WTC11 (cell line): ENCODE data around the gene JSRP1. TPM values are rescaled to one million over a fixed set of nuclear protein-coding genes. Genes with fewer than 3 reads are reported as not detected.

ENCODE experiments used
- ATAC-seq: fragments of 200-7000 bp; cut with Tn5 transposase; 2 replicates; pipeline ENCODE4 v1.10.0; 2021; ENCODE audit warnings: mild to moderate bottlenecking, moderate library complexity
- CTCF ChIA-PET: fragments of 300-600 bp; sonication (Branson Sonifier 250); formaldehyde crosslinking; loops from one replicate; lab custom pipeline; 2021; ENCODE audit warnings: antibody characterized with exemption; lab: Charles Lee
- POLR2A ChIA-PET: fragments of 350-600 bp; sonication (Branson Sonifier 250); formaldehyde crosslinking; loops from one replicate; lab custom pipeline; 2021; ENCODE audit warnings: antibody characterized with exemption; lab: Charles Lee
- DNase-seq: peaks from one replicate; pipeline ENCODE4 v3.0.0; 2021; ENCODE audit warnings: low spot score
- H3K27ac Mint-ChIP-seq: 2 replicates; pipeline ENCODE4 v1.8.0; 2021; ENCODE audit warnings: mixed read lengths
- H3K27me3 Mint-ChIP-seq: 2 replicates; pipeline ENCODE4 v1.8.0; 2021; ENCODE audit warnings: low read depth, mild to moderate bottlenecking, moderate library complexity, mixed read lengths
- H3K36me3 Mint-ChIP-seq: 2 replicates; pipeline ENCODE4 v1.8.0; 2021; ENCODE audit warnings: mixed read lengths
- H3K4me1 Mint-ChIP-seq: 2 replicates; pipeline ENCODE4 v1.8.0; 2022; ENCODE audit warnings: mixed read lengths
- H3K4me3 Mint-ChIP-seq: 2 replicates; pipeline ENCODE4 v1.8.0; 2021; ENCODE audit warnings: mild to moderate bottlenecking, moderate library complexity, mixed read lengths
- H3K9me3 Mint-ChIP-seq: 2 replicates; pipeline ENCODE4 v1.8.0; 2021; ENCODE audit warnings: mixed read lengths
- ETV6 ChIP-seq: sonication (generic); formaldehyde crosslinking; IDR thresholded peaks from 2 replicates; pipeline ENCODE4 v1.8.1; 2022; ENCODE audit warnings: mild to moderate bottlenecking, missing genetic modification reagents
- GABPB1 ChIP-seq: sonication (generic); formaldehyde crosslinking; IDR thresholded peaks from 2 replicates; pipeline ENCODE4 v1.8.1; 2023; ENCODE audit warnings: mild to moderate bottlenecking, missing genetic modification reagents
- GTF2I ChIP-seq: fragments of 250-450 bp; sonication (Bioruptor Pico); conservative IDR thresholded peaks from 2 replicates; pipeline ENCODE4 v1.4.0; 2021; ENCODE audit warnings: mild to moderate bottlenecking
- IRF2 ChIP-seq: sonication (generic); formaldehyde crosslinking; IDR thresholded peaks from 2 replicates; pipeline ENCODE4 v1.8.0; 2022; ENCODE audit warnings: low read depth, missing genetic modification reagents, borderline replicate concordance
- KAT7 ChIP-seq: sonication (generic); formaldehyde crosslinking; IDR thresholded peaks from 2 replicates; pipeline ENCODE4 v1.8.1; 2023; ENCODE audit warnings: missing genetic modification reagents, mild to moderate bottlenecking, borderline replicate concordance
- MXD4 ChIP-seq: fragments of 250-450 bp; sonication (Bioruptor Pico); IDR thresholded peaks from 2 replicates; pipeline ENCODE4 v1.8.0; 2021; ENCODE audit warnings: mild to moderate bottlenecking, moderate library complexity, borderline replicate concordance
- NFYB ChIP-seq: sonication (generic); formaldehyde crosslinking; conservative IDR thresholded peaks from 2 replicates; pipeline ENCODE4 v1.8.0; 2022; ENCODE audit warnings: low read depth, missing genetic modification reagents
- RORB ChIP-seq: fragments of 250-450 bp; sonication (Bioruptor Pico); IDR thresholded peaks from 2 replicates; pipeline ENCODE4 v1.9.0; 2021; ENCODE audit warnings: mild to moderate bottlenecking
- ZNF138 ChIP-seq: sonication (generic); formaldehyde crosslinking; conservative IDR thresholded peaks from 2 replicates; pipeline ENCODE4 v1.8.1; 2022; ENCODE audit warnings: mild to moderate bottlenecking, moderate library complexity, missing genetic modification reagents
- ZNF423 ChIP-seq: fragments of 250-450 bp; sonication (Bioruptor Pico); IDR thresholded peaks from 2 replicates; pipeline ENCODE4 v2.1.2; 2022; ENCODE audit warnings: mild to moderate bottlenecking, moderate library complexity
- total RNA-seq: library from RNA; stranded (reverse); gene quantifications from 3 replicates; pipeline ENCODE4 v1.2.3, GENCODE V29; 2021
- TF ChIP-seq, protein P1 (sequence below): sonication (generic); formaldehyde crosslinking; IDR thresholded peaks from 2 replicates; pipeline ENCODE4 v1.8.1; 2022; ENCODE audit warnings: mild to moderate bottlenecking, moderate library complexity, missing genetic modification reagents
- TF ChIP-seq, protein P2 (sequence below): sonication (generic); formaldehyde crosslinking; IDR thresholded peaks from 2 replicates; pipeline ENCODE4 v1.8.1; 2023; ENCODE audit warnings: mild to moderate bottlenecking, missing genetic modification reagents
- TF ChIP-seq, protein P3 (sequence below): sonication (generic); formaldehyde crosslinking; IDR thresholded peaks from 2 replicates; pipeline ENCODE4 v1.8.0; 2022; ENCODE audit warnings: missing genetic modification reagents
- TF ChIP-seq, protein P4 (sequence below): sonication (generic); formaldehyde crosslinking; IDR thresholded peaks from 2 replicates; pipeline ENCODE4 v1.8.0; 2023; ENCODE audit warnings: mild to moderate bottlenecking, missing genetic modification reagents

JSRP1 gene
- total RNA-seq, 1 experiment from 2014 or later = 0.33 TPM

DNA sequence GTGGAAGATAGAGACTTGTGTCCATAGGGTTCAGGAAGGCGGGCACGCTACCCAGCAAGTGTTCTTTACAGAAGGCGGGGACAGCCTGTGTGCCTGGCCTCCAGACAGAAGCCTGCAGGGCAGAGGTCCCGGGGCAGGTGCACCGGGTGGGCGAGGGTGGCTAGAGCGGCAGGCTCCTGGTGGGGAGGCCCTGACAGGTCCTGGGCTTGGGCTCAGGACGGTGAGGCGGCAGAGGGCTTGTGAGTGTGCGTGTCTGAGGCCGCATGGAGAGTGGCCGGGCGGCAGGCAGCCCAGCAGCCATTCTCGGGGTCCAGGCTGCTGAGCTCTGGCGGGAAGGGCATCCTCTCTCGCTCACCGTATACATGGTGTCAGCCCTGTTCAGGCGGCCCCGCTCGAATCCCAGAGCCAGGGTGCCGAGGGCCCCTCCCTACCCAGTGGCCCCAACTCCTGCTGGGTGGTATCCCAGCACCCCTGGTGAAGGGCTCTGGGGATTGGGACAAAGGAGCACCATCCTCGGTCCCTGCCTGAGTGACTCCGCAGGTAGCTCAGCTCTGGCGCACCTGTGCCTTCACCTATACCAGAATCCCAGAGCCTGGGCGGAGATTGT, 10.1 kb downstream of the JSRP1 start (continued):
- TF ChIP-seq, protein P1, sequence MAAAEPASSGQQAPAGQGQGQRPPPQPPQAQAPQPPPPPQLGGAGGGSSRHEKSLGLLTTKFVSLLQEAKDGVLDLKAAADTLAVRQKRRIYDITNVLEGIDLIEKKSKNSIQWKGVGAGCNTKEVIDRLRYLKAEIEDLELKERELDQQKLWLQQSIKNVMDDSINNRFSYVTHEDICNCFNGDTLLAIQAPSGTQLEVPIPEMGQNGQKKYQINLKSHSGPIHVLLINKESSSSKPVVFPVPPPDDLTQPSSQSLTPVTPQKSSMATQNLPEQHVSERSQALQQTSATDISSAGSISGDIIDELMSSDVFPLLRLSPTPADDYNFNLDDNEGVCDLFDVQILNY (CRISPR knock-in tag) = no peak
- TF ChIP-seq RORB (CRISPR knock-in tag) (no peak), IRF2 (CRISPR knock-in tag) (no peak), NFYB (CRISPR knock-in tag) (no peak), ETV6 (CRISPR knock-in tag) (no peak)
- TF ChIP-seq, protein P2, sequence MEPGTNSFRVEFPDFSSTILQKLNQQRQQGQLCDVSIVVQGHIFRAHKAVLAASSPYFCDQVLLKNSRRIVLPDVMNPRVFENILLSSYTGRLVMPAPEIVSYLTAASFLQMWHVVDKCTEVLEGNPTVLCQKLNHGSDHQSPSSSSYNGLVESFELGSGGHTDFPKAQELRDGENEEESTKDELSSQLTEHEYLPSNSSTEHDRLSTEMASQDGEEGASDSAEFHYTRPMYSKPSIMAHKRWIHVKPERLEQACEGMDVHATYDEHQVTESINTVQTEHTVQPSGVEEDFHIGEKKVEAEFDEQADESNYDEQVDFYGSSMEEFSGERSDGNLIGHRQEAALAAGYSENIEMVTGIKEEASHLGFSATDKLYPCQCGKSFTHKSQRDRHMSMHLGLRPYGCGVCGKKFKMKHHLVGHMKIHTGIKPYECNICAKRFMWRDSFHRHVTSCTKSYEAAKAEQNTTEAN (CRISPR knock-in tag) = no peak
- TF ChIP-seq, all 79 proteins: peak for 0

DNA sequence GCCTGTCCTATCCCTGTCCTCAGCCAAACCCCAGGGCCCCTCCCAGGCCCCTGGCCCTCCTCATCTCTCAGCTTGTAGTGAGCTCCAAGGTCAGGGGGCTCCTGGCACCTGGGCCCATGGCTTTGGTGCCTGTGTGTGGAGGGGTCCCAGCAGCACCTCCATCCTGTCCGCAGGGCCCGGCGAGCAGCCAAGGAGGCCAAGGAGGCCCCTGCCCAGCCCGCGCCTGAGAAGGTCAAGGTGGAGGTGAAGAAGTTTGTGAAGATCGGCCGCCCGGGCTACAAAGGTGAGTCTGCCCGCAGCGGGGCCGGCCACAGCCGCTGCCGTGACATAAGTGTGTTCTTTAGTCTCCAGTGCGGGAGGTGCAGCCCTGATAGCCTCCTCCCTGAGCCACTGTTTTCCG, 10.9 kb downstream of the JSRP1 start:
- Mint-ChIP-seq H3K27me3 (peaks cover 5% of the 10 kb centered on the region), H3K4me3 (no peak overlapping the region)
- ATAC-seq (no peak), DNase-seq (no peak)
- no peak for TF ChIP-seq GABPB1
- TF ChIP-seq, protein P3, sequence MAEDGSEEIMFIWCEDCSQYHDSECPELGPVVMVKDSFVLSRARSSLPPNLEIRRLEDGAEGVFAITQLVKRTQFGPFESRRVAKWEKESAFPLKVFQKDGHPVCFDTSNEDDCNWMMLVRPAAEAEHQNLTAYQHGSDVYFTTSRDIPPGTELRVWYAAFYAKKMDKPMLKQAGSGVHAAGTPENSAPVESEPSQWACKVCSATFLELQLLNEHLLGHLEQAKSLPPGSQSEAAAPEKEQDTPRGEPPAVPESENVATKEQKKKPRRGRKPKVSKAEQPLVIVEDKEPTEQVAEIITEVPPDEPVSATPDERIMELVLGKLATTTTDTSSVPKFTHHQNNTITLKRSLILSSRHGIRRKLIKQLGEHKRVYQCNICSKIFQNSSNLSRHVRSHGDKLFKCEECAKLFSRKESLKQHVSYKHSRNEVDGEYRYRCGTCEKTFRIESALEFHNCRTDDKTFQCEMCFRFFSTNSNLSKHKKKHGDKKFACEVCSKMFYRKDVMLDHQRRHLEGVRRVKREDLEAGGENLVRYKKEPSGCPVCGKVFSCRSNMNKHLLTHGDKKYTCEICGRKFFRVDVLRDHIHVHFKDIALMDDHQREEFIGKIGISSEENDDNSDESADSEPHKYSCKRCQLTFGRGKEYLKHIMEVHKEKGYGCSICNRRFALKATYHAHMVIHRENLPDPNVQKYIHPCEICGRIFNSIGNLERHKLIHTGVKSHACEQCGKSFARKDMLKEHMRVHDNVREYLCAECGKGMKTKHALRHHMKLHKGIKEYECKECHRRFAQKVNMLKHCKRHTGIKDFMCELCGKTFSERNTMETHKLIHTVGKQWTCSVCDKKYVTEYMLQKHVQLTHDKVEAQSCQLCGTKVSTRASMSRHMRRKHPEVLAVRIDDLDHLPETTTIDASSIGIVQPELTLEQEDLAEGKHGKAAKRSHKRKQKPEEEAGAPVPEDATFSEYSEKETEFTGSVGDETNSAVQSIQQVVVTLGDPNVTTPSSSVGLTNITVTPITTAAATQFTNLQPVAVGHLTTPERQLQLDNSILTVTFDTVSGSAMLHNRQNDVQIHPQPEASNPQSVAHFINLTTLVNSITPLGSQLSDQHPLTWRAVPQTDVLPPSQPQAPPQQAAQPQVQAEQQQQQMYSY (CRISPR knock-in tag) = no peak
- TF ChIP-seq, all 79 proteins: peak for 0
- ChIA-PET POLR2A (no interaction called here), CTCF (interaction anchor here (1.1 kb wide), 1 partner anchor 46 kb away, joined by 4 read pairs; no protein-coding TSS in a partner anchor)
- Mint-ChIP-seq H3K9me3 (no peaks in the 10 kb centered on the region), H3K4me1 (peaks cover 12% of the 10 kb centered on the region), H3K36me3 (peaks cover 18% of the 10 kb centered on the region), H3K27ac (no peak overlapping the region)

DNA sequence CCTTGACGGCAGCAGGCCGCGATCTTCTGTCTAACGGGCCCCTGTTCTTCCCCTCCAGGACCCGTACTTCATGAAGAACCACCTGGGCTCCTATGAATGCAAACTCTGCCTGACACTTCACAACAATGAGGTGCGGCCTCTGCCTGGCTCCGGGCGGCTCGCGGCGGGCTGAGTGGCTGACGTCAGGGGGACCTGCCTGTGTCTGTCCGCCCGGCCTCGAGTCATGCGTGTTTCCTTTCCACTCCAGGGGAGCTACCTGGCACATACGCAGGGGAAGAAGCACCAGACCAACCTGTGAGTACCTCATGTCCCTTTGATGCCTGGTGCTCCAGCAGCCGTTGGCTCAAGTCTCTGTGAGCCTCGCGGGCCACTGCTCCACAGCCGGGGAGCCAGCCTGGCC, 11.7 kb downstream of the JSRP1 start:
- Mint-ChIP-seq H3K4me3 (no peak overlapping the region), H3K4me1 (peaks cover 17% of the 10 kb centered on the region), H3K27ac (no peak overlapping the region), H3K9me3 (no peaks in the 10 kb centered on the region), H3K27me3 (no peaks in the 10 kb centered on the region), H3K36me3 (peaks cover 18% of the 10 kb centered on the region)
- DNase-seq = no peak
- no peak for ATAC-seq
- ChIA-PET POLR2A (no interaction called here), CTCF (interaction anchor here (1.1 kb wide), 1 partner anchor 45 kb away, joined by 4 read pairs; no protein-coding TSS in a partner anchor)
- TF ChIP-seq RORB (CRISPR knock-in tag) = no peak
- no peak for TF ChIP-seq GTF2I (CRISPR knock-in tag)
- TF ChIP-seq KAT7 (CRISPR knock-in tag) = no peak
- TF ChIP-seq, protein P1 (CRISPR knock-in tag) = no peak
- TF ChIP-seq ZNF138 (CRISPR knock-in tag) = no peak
- no peak for TF ChIP-seq ZNF423 (CRISPR knock-in tag)
- no peak for TF ChIP-seq MXD4 (CRISPR knock-in tag)
- TF ChIP-seq, protein P4, sequence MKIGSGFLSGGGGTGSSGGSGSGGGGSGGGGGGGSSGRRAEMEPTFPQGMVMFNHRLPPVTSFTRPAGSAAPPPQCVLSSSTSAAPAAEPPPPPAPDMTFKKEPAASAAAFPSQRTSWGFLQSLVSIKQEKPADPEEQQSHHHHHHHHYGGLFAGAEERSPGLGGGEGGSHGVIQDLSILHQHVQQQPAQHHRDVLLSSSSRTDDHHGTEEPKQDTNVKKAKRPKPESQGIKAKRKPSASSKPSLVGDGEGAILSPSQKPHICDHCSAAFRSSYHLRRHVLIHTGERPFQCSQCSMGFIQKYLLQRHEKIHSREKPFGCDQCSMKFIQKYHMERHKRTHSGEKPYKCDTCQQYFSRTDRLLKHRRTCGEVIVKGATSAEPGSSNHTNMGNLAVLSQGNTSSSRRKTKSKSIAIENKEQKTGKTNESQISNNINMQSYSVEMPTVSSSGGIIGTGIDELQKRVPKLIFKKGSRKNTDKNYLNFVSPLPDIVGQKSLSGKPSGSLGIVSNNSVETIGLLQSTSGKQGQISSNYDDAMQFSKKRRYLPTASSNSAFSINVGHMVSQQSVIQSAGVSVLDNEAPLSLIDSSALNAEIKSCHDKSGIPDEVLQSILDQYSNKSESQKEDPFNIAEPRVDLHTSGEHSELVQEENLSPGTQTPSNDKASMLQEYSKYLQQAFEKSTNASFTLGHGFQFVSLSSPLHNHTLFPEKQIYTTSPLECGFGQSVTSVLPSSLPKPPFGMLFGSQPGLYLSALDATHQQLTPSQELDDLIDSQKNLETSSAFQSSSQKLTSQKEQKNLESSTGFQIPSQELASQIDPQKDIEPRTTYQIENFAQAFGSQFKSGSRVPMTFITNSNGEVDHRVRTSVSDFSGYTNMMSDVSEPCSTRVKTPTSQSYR (CRISPR knock-in tag) = no peak
